BLaER1 (cell line): ENCODE results near the gene TTLL5.

ENCODE experiments used
- H3K27ac ChIP-seq: shearing (Covaris generic); formaldehyde crosslinking; 2 replicates; pipeline ENCODE4 v1.8.1; 2022
- H3K27me3 ChIP-seq: shearing (Covaris generic); formaldehyde crosslinking; 2 replicates; pipeline ENCODE4 v1.8.1; 2022
- H3K36me3 ChIP-seq: shearing (Covaris generic); formaldehyde crosslinking; 2 replicates; pipeline ENCODE4 v1.8.1; 2022
- H3K4me1 ChIP-seq: shearing (Covaris generic); formaldehyde crosslinking; 2 replicates; pipeline ENCODE4 v1.8.1; 2022
- H3K4me2 ChIP-seq: shearing (Covaris generic); formaldehyde crosslinking; 2 replicates; pipeline ENCODE4 v1.8.1; 2022
- H3K4me3 ChIP-seq: shearing (Covaris generic); formaldehyde crosslinking; 2 replicates; pipeline ENCODE4 v1.8.1; 2022
- H3K9ac ChIP-seq: shearing (Covaris generic); formaldehyde crosslinking; 2 replicates; pipeline ENCODE4 v1.8.1; 2022
- H3K9me3 ChIP-seq: shearing (Covaris generic); formaldehyde crosslinking; 2 replicates; pipeline ENCODE4 v1.8.1; 2022
- H4K20me1 ChIP-seq: shearing (Covaris generic); formaldehyde crosslinking; 2 replicates; pipeline ENCODE4 v1.8.1; 2022
- Cebpa-rat ChIP-seq: shearing (Covaris generic); IDR thresholded peaks from 2 replicates; pipeline ENCODE4 v1.8.1; 2022

The TTLL5 gene

DNA sequence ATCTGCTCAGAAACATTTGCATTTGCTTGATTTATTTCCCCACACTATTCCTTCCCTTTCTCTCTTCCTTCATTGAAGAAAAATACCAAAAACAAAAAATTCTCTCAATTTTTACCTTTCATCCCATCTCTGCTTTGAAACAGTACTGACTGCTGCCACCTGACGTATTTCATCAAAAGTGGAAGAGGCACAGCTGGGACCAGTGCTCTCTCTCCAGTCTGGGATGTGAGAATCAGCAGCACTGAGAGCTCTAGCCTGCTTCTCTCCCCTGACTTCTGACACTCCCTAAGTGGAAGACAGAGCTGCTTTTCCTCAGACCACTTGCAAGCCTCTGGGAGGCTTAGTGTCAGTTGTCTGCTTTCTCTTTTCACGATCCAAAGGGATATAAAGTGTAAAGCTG lies 36.9 kb downstream of the TTLL5 start:
- Histone ChIP-seq H3K9me3 (peaks cover 34% of the 10 kb centered on the region), H3K27me3 (no peaks in the 10 kb centered on the region; the same call in 1 of the 2 replicates), H4K20me1 (no peaks in the 10 kb centered on the region), H3K4me2 (no peak overlapping the region), H3K9ac (no peak overlapping the region), H3K4me3 (no peak overlapping the region), H3K27ac (no peak overlapping the region), H3K36me3 (peaks cover 86% of the 10 kb centered on the region), H3K4me1 (no peaks in the 10 kb centered on the region)
- TF ChIP-seq Cebpa-rat: no peak

- H4K20me1 ChIP-seq: no peaks in the 10 kb centered on the region
- no peaks in the 10 kb centered on the region; the same call in 1 of the 2 replicates for H3K27me3 ChIP-seq
- peaks cover 21% of the 10 kb centered on the region for H3K9me3 ChIP-seq
- no peak overlapping the region for H3K9ac ChIP-seq
- no peak overlapping the region for H3K4me3 ChIP-seq
- peaks cover 86% of the 10 kb centered on the region for H3K36me3 ChIP-seq
- no peak overlapping the region for H3K27ac ChIP-seq
- no peaks in the 10 kb centered on the region for H3K4me1 ChIP-seq
- no peak for TF ChIP-seq Cebpa-rat
- H3K4me2 ChIP-seq: no peak overlapping the region
These were observed 38.3 kb downstream of the TTLL5 start for GRCh38 chr14:75699331-75699730.

DNA sequence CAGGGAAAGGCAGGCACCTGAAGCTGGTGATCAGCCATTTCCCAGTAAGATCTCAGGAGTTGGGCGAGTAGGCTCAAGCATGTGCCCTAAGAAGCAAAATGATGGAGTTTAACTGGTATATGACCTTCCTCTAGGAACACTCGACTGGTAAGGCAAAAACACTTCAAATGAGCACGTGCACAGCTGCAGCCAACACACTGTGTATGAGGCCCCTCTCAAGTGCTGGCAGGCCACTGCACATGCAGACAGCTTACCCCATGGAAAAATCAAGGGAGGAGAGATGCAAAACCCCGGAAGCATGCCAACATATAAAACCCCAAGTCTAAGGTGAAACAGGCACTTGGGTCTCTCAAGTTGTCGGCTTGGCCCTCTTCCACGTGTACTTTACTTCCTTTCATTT lies 39.2 kb downstream of the TTLL5 start:
- Histone ChIP-seq H3K9me3 (peaks cover 11% of the 10 kb centered on the region), H3K27me3 (no peaks in the 10 kb centered on the region; the same call in 1 of the 2 replicates), H3K4me2 (no peak overlapping the region), H3K36me3 (peaks cover 86% of the 10 kb centered on the region), H4K20me1 (no peaks in the 10 kb centered on the region), H3K9ac (no peak overlapping the region), H3K27ac (no peak overlapping the region), H3K4me3 (no peak overlapping the region), H3K4me1 (no peaks in the 10 kb centered on the region)
- TF ChIP-seq Cebpa-rat: no peak

GRCh38 chr14:75702122-75702521 lies 41.1 kb downstream of the TTLL5 start:
- TF ChIP-seq Cebpa-rat: no peak
- Histone ChIP-seq H3K27me3 (no peaks in the 10 kb centered on the region; the same call in 1 of the 2 replicates), H3K4me3 (no peak overlapping the region), H3K4me2 (no peak overlapping the region), H4K20me1 (no peaks in the 10 kb centered on the region), H3K9ac (no peak overlapping the region), H3K4me1 (no peaks in the 10 kb centered on the region), H3K36me3 (peaks cover 89% of the 10 kb centered on the region), H3K27ac (no peak overlapping the region), H3K9me3 (peaks cover 9% of the 10 kb centered on the region)

DNA sequence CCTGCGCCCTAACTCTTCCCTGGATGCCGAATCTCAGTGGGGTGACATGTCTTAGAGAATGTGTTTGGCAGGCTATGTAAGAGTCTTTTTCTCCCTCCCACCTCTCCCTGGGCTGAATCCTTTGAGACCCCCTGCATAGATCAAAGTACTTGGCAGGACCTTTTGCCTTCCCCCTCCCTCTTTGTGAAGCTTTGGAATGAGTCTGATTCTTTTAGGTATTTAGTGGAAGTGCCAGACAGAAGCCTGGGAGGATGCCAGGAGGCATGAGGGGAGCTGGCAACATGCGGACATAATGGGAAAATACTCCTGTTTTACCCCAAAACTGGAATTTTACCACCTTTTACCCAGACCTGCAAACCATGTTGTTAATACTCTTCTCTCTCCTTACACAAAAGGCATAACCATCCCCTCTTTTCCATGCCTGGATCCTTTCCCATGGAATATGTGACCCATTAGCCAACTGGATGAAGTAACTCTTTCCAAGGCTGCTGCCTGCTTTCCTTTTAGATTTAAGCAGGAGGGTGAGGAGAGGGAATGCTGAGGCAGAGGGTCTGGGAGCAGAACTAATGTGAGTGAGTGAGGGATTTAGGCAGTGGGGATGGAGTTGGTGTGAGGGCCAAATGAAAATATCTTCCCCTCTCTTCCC lies 41.7 kb downstream of the TTLL5 start:
- Histone ChIP-seq H3K4me1 (no peaks in the 10 kb centered on the region), H3K9me3 (peaks cover 9% of the 10 kb centered on the region), H4K20me1 (no peaks in the 10 kb centered on the region), H3K9ac (no peak overlapping the region), H3K4me2 (no peak overlapping the region), H3K4me3 (no peak overlapping the region), H3K27me3 (no peaks in the 10 kb centered on the region; the same call in 1 of the 2 replicates), H3K27ac (no peak overlapping the region), H3K36me3 (peaks cover 85% of the 10 kb centered on the region)
- TF ChIP-seq Cebpa-rat: no peak

GRCh38 chr14:75703467-75703866 lies 42.4 kb downstream of the TTLL5 start:
- no peak overlapping the region for H3K9ac ChIP-seq
- peaks cover 9% of the 10 kb centered on the region for H3K9me3 ChIP-seq
- no peaks in the 10 kb centered on the region for H4K20me1 ChIP-seq
- no peak overlapping the region for H3K27ac ChIP-seq
- no peak for TF ChIP-seq Cebpa-rat
- H3K36me3 ChIP-seq: peaks cover 85% of the 10 kb centered on the region
- no peaks in the 10 kb centered on the region for H3K4me1 ChIP-seq
- no peak overlapping the region for H3K4me2 ChIP-seq
- H3K27me3 ChIP-seq: no peaks in the 10 kb centered on the region; the same call in 1 of the 2 replicates
- H3K4me3 ChIP-seq: no peak overlapping the region

GRCh38 chr14:75705014-75705413 lies 44.0 kb downstream of the TTLL5 start:
- H3K36me3 ChIP-seq: peaks cover 73% of the 10 kb centered on the region
- no peak overlapping the region for H3K4me2 ChIP-seq
- no peak overlapping the region for H3K9ac ChIP-seq
- H3K4me1 ChIP-seq: no peaks in the 10 kb centered on the region
- TF ChIP-seq Cebpa-rat: no peak
- no peak overlapping the region for H3K27ac ChIP-seq
- peaks cover 8% of the 10 kb centered on the region for H3K9me3 ChIP-seq
- no peaks in the 10 kb centered on the region; the same call in 1 of the 2 replicates for H3K27me3 ChIP-seq
- H3K4me3 ChIP-seq: no peak overlapping the region
- no peaks in the 10 kb centered on the region for H4K20me1 ChIP-seq

- Histone ChIP-seq H3K4me3 (no peak overlapping the region), H3K36me3 (peaks cover 38% of the 10 kb centered on the region), H3K9me3 (no peaks in the 10 kb centered on the region), H3K27me3 (no peaks in the 10 kb centered on the region), H3K4me2 (no peak overlapping the region), H3K27ac (no peak overlapping the region), H4K20me1 (no peaks in the 10 kb centered on the region), H3K9ac (no peak overlapping the region), H3K4me1 (no peaks in the 10 kb centered on the region)
- TF ChIP-seq Cebpa-rat: no peak
These were observed 48.3 kb downstream of the TTLL5 start for GRCh38 chr14:75709207-75709812.

GRCh38 chr14:75711105-75711795 lies 50.2 kb downstream of the TTLL5 start:
- no peak overlapping the region for H3K9ac ChIP-seq
- no peaks in the 10 kb centered on the region for H3K27me3 ChIP-seq
- H3K27ac ChIP-seq: no peak overlapping the region
- H3K4me3 ChIP-seq: no peak overlapping the region
- H3K36me3 ChIP-seq: peaks cover 19% of the 10 kb centered on the region
- H3K4me2 ChIP-seq: no peak overlapping the region
- no peaks in the 10 kb centered on the region for H3K9me3 ChIP-seq
- no peaks in the 10 kb centered on the region for H3K4me1 ChIP-seq
- H4K20me1 ChIP-seq: no peaks in the 10 kb centered on the region
- no peak for TF ChIP-seq Cebpa-rat

DNA sequence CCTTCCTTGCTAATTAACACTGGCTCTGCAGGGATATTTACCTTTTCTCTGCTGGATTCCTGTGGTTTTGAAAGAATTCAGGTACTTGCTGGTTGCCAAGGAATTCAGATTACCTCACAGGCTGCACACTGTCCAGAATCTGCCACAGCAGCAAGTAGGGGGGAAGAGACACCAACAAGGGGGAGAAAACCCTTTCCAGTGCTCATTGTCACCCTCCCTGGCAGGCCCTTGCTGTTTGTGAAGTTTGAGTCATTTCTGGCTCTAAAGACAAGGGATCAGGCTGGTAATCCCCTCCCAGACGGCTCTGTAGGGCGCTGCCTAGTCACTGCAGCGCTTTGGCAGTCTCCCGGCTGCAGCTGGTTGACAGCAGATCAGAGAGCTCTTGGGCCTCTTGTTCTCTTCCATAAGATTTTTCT lies 50.8 kb downstream of the TTLL5 start:
- Histone ChIP-seq H4K20me1 (no peaks in the 10 kb centered on the region), H3K4me2 (no peak overlapping the region), H3K27me3 (no peaks in the 10 kb centered on the region), H3K9me3 (no peaks in the 10 kb centered on the region), H3K9ac (no peak overlapping the region), H3K36me3 (peaks cover 21% of the 10 kb centered on the region), H3K27ac (no peak overlapping the region), H3K4me1 (no peaks in the 10 kb centered on the region), H3K4me3 (no peak overlapping the region)
- TF ChIP-seq Cebpa-rat: no peak
